DND-41 (cell line): ENCODE data around the gene PPP4R2.

Experiments used
- ATAC-seq: fragments of 200-7000 bp; cut with Tn5 transposase; 3 replicates; pipeline ENCODE4 v1.9.1; 2021; ENCODE audit warnings: low read depth; ENCODE audit not compliant: insufficient read depth
- DNase-seq: peaks from one replicate; pipeline ENCODE4 v3.0.0-alpha.2; 2020
- H2AFZ ChIP-seq: 2 replicates; pipeline ENCODE4 v1.6.0; 2012; ENCODE audit warnings: low read depth, low read length
- H3K27ac ChIP-seq: 2 replicates; pipeline ENCODE4 v1.5.1; 2012; ENCODE audit warnings: low read length, inconsistent platforms
- H3K27me3 ChIP-seq: fragments of 200-600 bp; sonication (generic); 2 replicates; pipeline ENCODE4 v1.6.0; 2012; ENCODE audit warnings: low read length, mild to moderate bottlenecking, inconsistent platforms; ENCODE audit not compliant: insufficient read depth, poor library complexity
- H3K36me3 ChIP-seq: 2 replicates; pipeline ENCODE4 v1.5.1; 2012; ENCODE audit warnings: low read length, inconsistent platforms; ENCODE audit not compliant: insufficient read depth
- H3K4me1 ChIP-seq: 2 replicates; pipeline ENCODE4 v1.5.1; 2012; ENCODE audit warnings: mild to moderate bottlenecking, low read length; ENCODE audit not compliant: insufficient read depth
- H3K4me2 ChIP-seq: 2 replicates; pipeline ENCODE4 v1.6.0; 2012; ENCODE audit warnings: mild to moderate bottlenecking, moderate library complexity, low read length, inconsistent platforms; ENCODE audit not compliant: insufficient read depth
- H3K4me3 ChIP-seq, 2 experiments: fragments of 200-600 bp in 1 of 2; shearing (Covaris generic) in 1 of 2; 2 replicates each; pipeline ENCODE4 v1.5.1; 2012 to 2016; ENCODE audit warnings: inconsistent platforms in 2 of 2, low read length in 2 of 2, mild to moderate bottlenecking in 2 of 2, low read depth in 1 of 2, moderate library complexity in 1 of 2
- H3K79me2 ChIP-seq: 2 replicates; pipeline ENCODE4 v1.6.0; 2012; ENCODE audit warnings: low read length, inconsistent platforms; ENCODE audit not compliant: insufficient read depth
- H3K9ac ChIP-seq: 2 replicates; pipeline ENCODE4 v1.6.0; 2012; ENCODE audit warnings: low read depth, mild to moderate bottlenecking, inconsistent platforms, low read length, moderate library complexity
- H3K9me3 ChIP-seq: 2 replicates; pipeline ENCODE4 v1.5.1; 2012; ENCODE audit warnings: low read length, moderate library complexity, mild to moderate bottlenecking, inconsistent platforms; ENCODE audit not compliant: insufficient read depth, severe bottlenecking
- H4K20me1 ChIP-seq: 2 replicates; pipeline ENCODE4 v1.6.0; 2012; ENCODE audit warnings: low read length; ENCODE audit not compliant: insufficient read depth
- CTCF ChIP-seq: IDR thresholded peaks from 2 replicates; pipeline ENCODE4 v1.5.1; 2012; ENCODE audit warnings: borderline replicate concordance, low read length, moderate library complexity, mild to moderate bottlenecking; ENCODE audit not compliant: poor library complexity, severe bottlenecking; ENCODE audit errors: extremely low read depth
- EZH2 ChIP-seq: IDR thresholded peaks from 3 replicates; pipeline ENCODE4 v1.6.1; 2012; ENCODE audit warnings: borderline replicate concordance, low read depth, mild to moderate bottlenecking, moderate library complexity, low read length, inconsistent platforms; ENCODE audit not compliant: severe bottlenecking

The PPP4R2 gene

DNA sequence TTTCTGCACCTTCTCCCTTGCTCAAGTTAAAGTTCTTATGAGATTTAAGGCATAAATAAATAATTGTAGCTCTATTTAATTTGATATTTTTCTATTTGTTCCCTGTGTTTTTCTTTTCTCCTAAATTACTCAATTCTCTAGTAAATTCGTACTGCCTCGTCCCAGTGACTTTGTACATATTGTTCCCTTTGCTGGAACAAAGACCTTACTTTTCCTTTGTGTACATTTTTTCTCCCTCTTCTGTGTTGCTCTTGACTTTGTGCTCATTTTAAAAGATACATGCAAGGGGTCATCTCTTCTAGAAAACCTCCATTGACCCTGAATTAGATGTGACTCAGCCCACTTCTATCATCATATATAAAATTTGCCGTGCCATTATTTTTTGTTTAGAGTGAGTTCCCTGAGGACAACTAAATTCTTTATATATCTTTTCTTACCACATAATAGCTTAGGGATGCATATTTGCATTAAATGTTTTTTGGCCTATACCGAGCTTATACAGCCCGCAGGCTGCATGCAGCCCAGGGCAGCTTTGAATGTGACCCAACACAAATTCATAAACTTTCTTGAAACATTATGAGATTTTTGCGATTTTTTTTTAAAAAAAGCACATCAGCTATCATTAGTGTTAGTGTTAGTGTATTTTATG lies 29.6 kb downstream of the PPP4R2 start:
- Histone ChIP-seq H3K79me2 (peaks cover 100% of the 10 kb centered on the region), H3K4me3 (no peak overlapping the region), H3K4me1 (0 out of 2 replicates have a peak, but pooled peaks cover 2% of the 10 kb centered on the region), H3K36me3 (peaks cover 34% of the 10 kb centered on the region), H3K27me3 (no peaks in the 10 kb centered on the region), H4K20me1 (peaks cover 91% of the 10 kb centered on the region), H2AFZ (no peak overlapping the region), H3K9me3 (no peaks in the 10 kb centered on the region), H3K27ac (no peak overlapping the region), H3K9ac (no peak overlapping the region), H3K4me2 (no peak overlapping the region)
- DNase-seq = no peak
- no peak for ATAC-seq
- no peak for TF ChIP-seq EZH2
- TF ChIP-seq CTCF = no peak

- no peak overlapping the region for H3K4me3 ChIP-seq
- no peak overlapping the region for H3K27ac ChIP-seq
- H3K27me3 ChIP-seq = no peaks in the 10 kb centered on the region
- H4K20me1 ChIP-seq = peaks cover 92% of the 10 kb centered on the region
- no peak for ATAC-seq
- peaks cover 37% of the 10 kb centered on the region for H3K36me3 ChIP-seq
- H3K4me2 ChIP-seq = no peak overlapping the region
- DNase-seq = no peak
- H3K9me3 ChIP-seq = no peaks in the 10 kb centered on the region
- no peak overlapping the region for H3K9ac ChIP-seq
- no peak overlapping the region for H2AFZ ChIP-seq
- H3K79me2 ChIP-seq = peaks cover 100% of the 10 kb centered on the region
- TF ChIP-seq EZH2 (no peak), CTCF (no peak)
- H3K4me1 ChIP-seq = 0 out of 2 replicates have a peak, but pooled peaks cover 2% of the 10 kb centered on the region
Measured at GRCh38 chr3:73026760-73027113, 30.1 kb downstream of the PPP4R2 start.

DNA sequence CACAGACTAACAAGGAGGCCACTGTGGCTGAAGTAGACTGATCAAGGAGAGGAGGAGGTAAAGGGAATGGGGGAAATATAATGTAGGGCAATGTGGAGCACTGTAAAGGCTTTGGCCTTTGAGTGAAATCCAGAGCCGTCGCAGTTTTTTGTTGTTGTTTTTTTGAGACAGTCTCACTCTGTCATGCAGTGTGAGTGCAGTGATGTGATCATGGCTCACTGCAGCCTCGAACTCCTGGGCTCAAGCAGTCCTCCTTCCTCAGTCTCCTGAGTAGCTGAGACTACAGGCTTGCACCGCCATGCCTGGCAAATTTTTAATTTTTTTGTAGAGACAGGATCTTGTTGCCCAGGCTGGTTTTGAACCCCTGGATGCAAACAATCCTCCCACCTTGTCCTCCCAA lies 32.2 kb downstream of the PPP4R2 start:
- no peak overlapping the region for H3K9ac ChIP-seq

More for the DNA sequence above, 32.2 kb downstream of the PPP4R2 start:
- 0 out of 2 replicates have a peak, but pooled peaks cover 2% of the 10 kb centered on the region for H3K4me1 ChIP-seq
- peaks cover 89% of the 10 kb centered on the region for H4K20me1 ChIP-seq
- H3K79me2 ChIP-seq = peaks cover 100% of the 10 kb centered on the region
- no peak overlapping the region for H2AFZ ChIP-seq
- ATAC-seq = no peak
- peaks cover 41% of the 10 kb centered on the region for H3K36me3 ChIP-seq
- TF ChIP-seq EZH2 = no peak
- TF ChIP-seq CTCF = no peak
- H3K27ac ChIP-seq = no peak overlapping the region
- H3K9me3 ChIP-seq = no peaks in the 10 kb centered on the region
- no peak overlapping the region for H3K4me3 ChIP-seq
- no peak overlapping the region for H3K4me2 ChIP-seq
- no peak for DNase-seq
- H3K27me3 ChIP-seq = no peaks in the 10 kb centered on the region
